Liver (tissue), 3 donors: ENCODE measurements around the gene TMEM63C.

ENCODE experiments used
- REST ChIP-seq: IDR thresholded peaks from 2 replicates; pipeline ENCODE4 v1.6.1; 2016; ENCODE audit warnings: antibody characterized with exemption, mild to moderate bottlenecking
- TAF1 ChIP-seq: conservative IDR thresholded peaks from 2 replicates; pipeline ENCODE4 v1.6.1; 2016; ENCODE audit warnings: antibody characterized with exemption, mild to moderate bottlenecking
- TF ChIP-seq, protein P1 (sequence below): fragments of 150-350 bp; IDR thresholded peaks from 2 replicates; pipeline ENCODE4 v1.5.1; 2017; ENCODE audit warnings: improper control_type of control experiment, low read depth, low read length; ENCODE audit not compliant: missing input control
- TF ChIP-seq, protein P2 (sequence below): IDR thresholded peaks from 2 replicates; pipeline ENCODE4 v1.6.1; 2016; ENCODE audit warnings: antibody characterized with exemption
- donor health status: healthy.
- donor health status: healthy.

- TF ChIP-seq, protein P1, sequence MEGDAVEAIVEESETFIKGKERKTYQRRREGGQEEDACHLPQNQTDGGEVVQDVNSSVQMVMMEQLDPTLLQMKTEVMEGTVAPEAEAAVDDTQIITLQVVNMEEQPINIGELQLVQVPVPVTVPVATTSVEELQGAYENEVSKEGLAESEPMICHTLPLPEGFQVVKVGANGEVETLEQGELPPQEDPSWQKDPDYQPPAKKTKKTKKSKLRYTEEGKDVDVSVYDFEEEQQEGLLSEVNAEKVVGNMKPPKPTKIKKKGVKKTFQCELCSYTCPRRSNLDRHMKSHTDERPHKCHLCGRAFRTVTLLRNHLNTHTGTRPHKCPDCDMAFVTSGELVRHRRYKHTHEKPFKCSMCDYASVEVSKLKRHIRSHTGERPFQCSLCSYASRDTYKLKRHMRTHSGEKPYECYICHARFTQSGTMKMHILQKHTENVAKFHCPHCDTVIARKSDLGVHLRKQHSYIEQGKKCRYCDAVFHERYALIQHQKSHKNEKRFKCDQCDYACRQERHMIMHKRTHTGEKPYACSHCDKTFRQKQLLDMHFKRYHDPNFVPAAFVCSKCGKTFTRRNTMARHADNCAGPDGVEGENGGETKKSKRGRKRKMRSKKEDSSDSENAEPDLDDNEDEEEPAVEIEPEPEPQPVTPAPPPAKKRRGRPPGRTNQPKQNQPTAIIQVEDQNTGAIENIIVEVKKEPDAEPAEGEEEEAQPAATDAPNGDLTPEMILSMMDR: no peak
- TF ChIP-seq REST (no peak), TAF1 (no peak)
- TF ChIP-seq, protein P2, sequence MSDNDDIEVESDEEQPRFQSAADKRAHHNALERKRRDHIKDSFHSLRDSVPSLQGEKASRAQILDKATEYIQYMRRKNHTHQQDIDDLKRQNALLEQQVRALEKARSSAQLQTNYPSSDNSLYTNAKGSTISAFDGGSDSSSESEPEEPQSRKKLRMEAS: no peak
Observed at GRCh38 chr14:77186911-77187648, 5.5 kb downstream of the TMEM63C start.
